Stimulated activated CD8-positive, alpha-beta memory T cell treated with anti-CD3 and anti-CD28 coated beads, Interleukin-15, amount 100 ng/mL, for 48 hours (primary cell): ENCODE results near the gene AGO3.
"Not testable (repeated sequence)": the region's sequence is repeated elsewhere in the genome, so short reads cannot be mapped to it uniquely, and the experiment has no call there.

Experiments used
- DNase-seq, 2 donors: peaks; one replicate each; pipeline ENCODE4 v3.0.0-alpha.2; 2020; ENCODE audit warnings: low read depth in 2 of 2

AGO3 gene

GRCh38 chr1:35925741-35926140, 5.2 kb upstream of the AGO3 start:
- DNase-seq: no peak

- no peak for DNase-seq
Measured at GRCh38 chr1:35927472-35927871, 3.4 kb upstream of the AGO3 start.

GRCh38 chr1:35929730-35930592, 944 bp upstream of the AGO3 start:
- DNase-seq: peak in 1 of 2 donors; percentile 17

- no peak for DNase-seq
Measured at GRCh38 chr1:35931446-35932157, 697 bp downstream of the AGO3 start.

- DNase-seq: no peak
Measured at GRCh38 chr1:35932158-35932636, 1.3 kb downstream of the AGO3 start.

GRCh38 chr1:35932941-35933340, 2.0 kb downstream of the AGO3 start:
- no peak for DNase-seq

- no peak for DNase-seq
Measured at GRCh38 chr1:35935442-35936388, 4.8 kb downstream of the AGO3 start.

- DNase-seq: no peak
Measured at GRCh38 chr1:35936838-35937237, 5.9 kb downstream of the AGO3 start.

GRCh38 chr1:35939484-35939883, 8.6 kb downstream of the AGO3 start:
- no peak for DNase-seq

- DNase-seq: no peak
Measured at GRCh38 chr1:35945327-35945726, 14.4 kb downstream of the AGO3 start.

- no peak for DNase-seq
Measured at GRCh38 chr1:35947547-35947946, 16.6 kb downstream of the AGO3 start.

- no peak for DNase-seq
Measured at GRCh38 chr1:35958558-35958957, 27.7 kb downstream of the AGO3 start.

GRCh38 chr1:35959304-35959703, 28.4 kb downstream of the AGO3 start:
- no peak for DNase-seq

- DNase-seq: no peak
Measured at GRCh38 chr1:35962952-35963351, 32.0 kb downstream of the AGO3 start.

- DNase-seq: not testable (repeated sequence)
Measured at GRCh38 chr1:35964277-35964676, 33.4 kb downstream of the AGO3 start.

GRCh38 chr1:35968396-35968795, 37.5 kb downstream of the AGO3 start:
- no peak for DNase-seq

- no peak for DNase-seq
Measured at GRCh38 chr1:35971601-35972000, 40.7 kb downstream of the AGO3 start.

GRCh38 chr1:35972631-35973030, 41.7 kb downstream of the AGO3 start:
- not testable (repeated sequence) for DNase-seq

GRCh38 chr1:35980090-35980489, 49.2 kb downstream of the AGO3 start:
- no peak for DNase-seq

GRCh38 chr1:35988237-35988636, 57.3 kb downstream of the AGO3 start:
- no peak for DNase-seq

- no peak for DNase-seq
Measured at GRCh38 chr1:36006941-36007500, 76.1 kb downstream of the AGO3 start.
